ENCODE measurements around the gene PTGES2. TPM values are rescaled to one million over a fixed set of nuclear protein-coding genes. Genes with fewer than 3 reads are reported as not detected.
"Not testable (repeated sequence)": the region's sequence is repeated elsewhere in the genome, so short reads cannot be mapped to it uniquely, and the experiment has no call there.

Gene PTGES2
- total RNA-seq, 1 experiment from 2014 or later, result 76.8 TPM

- no peaks in the 10 kb centered on the region for H3K9me3 ChIP-seq (ENCODE audit: control insufficient read depth, insufficient read depth, low read depth, low read length)
- no peak for ATAC-seq
- ChIA-PET CTCF (no interaction called here), POLR2A (interaction anchor here (0.6 kb wide), 1 partner anchor 27 kb away, joined by 3 read pairs; no protein-coding TSS in a partner anchor)
- no peak for TF ChIP-seq CTCF (IDR thresholded peaks at IDR 0.05)
- TF ChIP-seq TCF7L2 (IDR thresholded peaks at IDR 0.05; ENCODE audit: low read depth, low read length), result no peak
- no peak for TF ChIP-seq POLR2AphosphoS5 (IDR thresholded peaks at IDR 0.05; ENCODE audit: low read depth, low read length)
- TF ChIP-seq REST (IDR thresholded peaks at IDR 0.05; ENCODE audit: insufficient read depth in 1 of 2, low read depth in 2 of 2, low read length in 1 of 2), result no peak
- TF ChIP-seq SIN3A (IDR thresholded peaks at IDR 0.05; ENCODE audit: borderline replicate concordance, insufficient read depth, low read depth, low read length), result no peak
- H3K4me3 ChIP-seq (ENCODE audit: low read depth in 2 of 2, low read length in 2 of 2), result no peak overlapping the region
- intact Hi-C loops (cut with micrococcal nuclease; ENCODE audit: unreplicated experiment), result no loop called here
- no peaks in the 10 kb centered on the region for H3K27me3 ChIP-seq (ENCODE audit: control insufficient read depth, insufficient read depth, low read length)
- no peak for DNase-seq (ENCODE audit: low read depth, low spot score)
- no TSS peak for BruUV-seq (replicated peaks)
- no peak overlapping the region for H3K27ac ChIP-seq (ENCODE audit: low read length)
- in situ Hi-C loops (cut with HindIII; ENCODE audit: low pct_unique_long_range_greater_than_20kb, low sequenced_read_pairs), result no loop called here
- no peaks in the 10 kb centered on the region for H3K36me3 ChIP-seq (ENCODE audit: control insufficient read depth, insufficient read depth, low read length)
- H3K4me1 ChIP-seq (ENCODE audit: control insufficient read depth, insufficient read depth, low read length), result no peaks in the 10 kb centered on the region; the same call in 1 of the 2 replicates
Observed at GRCh38 chr9:128113526-128114325, 13.8 kb downstream of the PTGES2 start.

- BruUV-seq (replicated peaks); in situ Hi-C loops (cut with HindIII; ENCODE audit: low pct_unique_long_range_greater_than_20kb, low sequenced_read_pairs); ATAC-seq; DNase-seq (ENCODE audit: low read depth, low spot score); CTCF ChIA-PET; H3K4me3 ChIP-seq (ENCODE audit: low read depth in 2 of 2, low read length in 2 of 2); intact Hi-C loops (cut with micrococcal nuclease; ENCODE audit: unreplicated experiment); POLR2A ChIA-PET; H3K4me1 ChIP-seq (ENCODE audit: control insufficient read depth, insufficient read depth, low read length); H3K9me3 ChIP-seq (ENCODE audit: control insufficient read depth, insufficient read depth, low read depth, low read length); H3K36me3 ChIP-seq (ENCODE audit: control insufficient read depth, insufficient read depth, low read length); H3K27me3 ChIP-seq (ENCODE audit: control insufficient read depth, insufficient read depth, low read length); H3K27ac ChIP-seq (ENCODE audit: low read length): not testable (repeated sequence)
Observed at GRCh38 chr9:128111726-128112125, 15.8 kb downstream of the PTGES2 start.

GRCh38 chr9:128109050-128109709 lies 18.3 kb downstream of the PTGES2 start:
- Histone ChIP-seq H3K27me3 (ENCODE audit: control insufficient read depth, insufficient read depth, low read length) (no peaks in the 10 kb centered on the region), H3K36me3 (ENCODE audit: control insufficient read depth, insufficient read depth, low read length) (no peaks in the 10 kb centered on the region), H3K27ac (ENCODE audit: low read length) (no peak overlapping the region), H3K9me3 (ENCODE audit: control insufficient read depth, insufficient read depth, low read depth, low read length) (no peaks in the 10 kb centered on the region), H3K4me3 (ENCODE audit: low read depth in 2 of 2, low read length in 2 of 2) (no peak overlapping the region), H3K4me1 (ENCODE audit: control insufficient read depth, insufficient read depth, low read length) (no peaks in the 10 kb centered on the region)
- CTCF ChIA-PET, result no interaction called here
- intact Hi-C loops (cut with micrococcal nuclease; ENCODE audit: unreplicated experiment) (no loop called here), in situ Hi-C loops (cut with HindIII; ENCODE audit: low pct_unique_long_range_greater_than_20kb, low sequenced_read_pairs) (no loop called here)
- POLR2A ChIA-PET, result interaction anchor here (0.6 kb wide), 1 partner anchor 31 kb away, joined by 7 read pairs; no protein-coding TSS in a partner anchor
- no TSS peak for BruUV-seq (replicated peaks)
- TF ChIP-seq CTCF (IDR thresholded peaks at IDR 0.05) (no peak), SIN3A (IDR thresholded peaks at IDR 0.05; ENCODE audit: borderline replicate concordance, insufficient read depth, low read depth, low read length) (no peak), REST (IDR thresholded peaks at IDR 0.05; ENCODE audit: insufficient read depth in 1 of 2, low read depth in 2 of 2, low read length in 1 of 2) (no peak), POLR2AphosphoS5 (IDR thresholded peaks at IDR 0.05; ENCODE audit: low read depth, low read length) (no peak), TCF7L2 (IDR thresholded peaks at IDR 0.05; ENCODE audit: low read depth, low read length) (no peak)
- ATAC-seq (no peak), DNase-seq (ENCODE audit: low read depth, low spot score) (no peak)
